GM12878 (cell line): Measurements from ENCODE around the gene HADHA. TPM values are rescaled to one million over a fixed set of nuclear protein-coding genes. Genes with fewer than 3 reads are reported as not detected.

Experiments used
- ATAC-seq: fragments of 200-7000 bp; cut with Tn5 transposase; 3 replicates; pipeline ENCODE4 v1.9.1; 2020; ENCODE audit warnings: mild to moderate bottlenecking, moderate library complexity
- BruUV-seq: library from RNA; stranded (reverse); fragments of 400-500 nt; replicated peaks from 2 replicates; lab custom pipeline; 2021; lab: Mats Ljungman, UMichigan
- CTCF ChIA-PET: fragments of 300-600 bp; sonication (Branson Sonifier 250); formaldehyde crosslinking; extraction: SDS; loops from one replicate; lab custom pipeline; 2021; ENCODE audit warnings: inconsistent platforms; lab: Yijun Ruan, JAX
- POLR2A ChIA-PET: fragments of 350-600 bp; formaldehyde crosslinking; extraction: SDS; loops from one replicate; lab custom pipeline; 2021; ENCODE audit warnings: inconsistent platforms; lab: Charles Lee
- RAD21 ChIA-PET: fragments of 300-600 bp; sonication (Branson Sonifier 250); formaldehyde crosslinking; loops from one replicate; lab custom pipeline; 2023; ENCODE audit warnings: antibody characterized with exemption; ENCODE audit not compliant: unreplicated experiment; lab: Charles Lee
- SMC1A ChIA-PET: fragments of 300-600 bp; sonication (Branson Sonifier 250); formaldehyde crosslinking; loops from one replicate; lab custom pipeline; 2023; ENCODE audit not compliant: unreplicated experiment, uncharacterized antibody; lab: Charles Lee
- DNase-seq: peaks from one replicate; pipeline ENCODE4 v3.0.0-alpha.2; 2011; ENCODE audit warnings: low read depth, low spot score
- FAIRE-seq: peaks from 3 replicates; lab custom pipeline; 2011; peaks lifted over from hg19 to GRCh38; lab: Jason Lieb, UNC
- H2AFZ ChIP-seq: 2 replicates; pipeline ENCODE4 v1.6.0; 2011; ENCODE audit warnings: low read depth, low read length, control low read depth; ENCODE audit not compliant: control insufficient read depth
- H3K27ac ChIP-seq: 2 replicates; pipeline ENCODE4 v1.5.1; 2011; ENCODE audit warnings: control low read depth; ENCODE audit not compliant: control insufficient read depth, insufficient read depth
- H3K27me3 ChIP-seq, 2 experiments: replicated peaks in 1 of 2; 2 replicates each; pipeline versions ENCODE4 v1.6.0 to v1.6.1; 2011; ENCODE audit warnings: low read length in 1 of 2; ENCODE audit not compliant: control insufficient read depth in 2 of 2, insufficient read depth in 2 of 2
- H3K36me3 ChIP-seq, 2 experiments: 2 replicates each; pipeline ENCODE4 v1.5.1; 2011; ENCODE audit warnings: low read length in 1 of 2; ENCODE audit not compliant: control insufficient read depth in 2 of 2, insufficient read depth in 2 of 2
- H3K4me1 ChIP-seq: 2 replicates; pipeline ENCODE4 v1.6.1; 2011; ENCODE audit warnings: mild to moderate bottlenecking, low read length, moderate library complexity, mixed read lengths; ENCODE audit not compliant: control insufficient read depth, insufficient read depth
- H3K4me2 ChIP-seq: 2 replicates; pipeline ENCODE4 v1.6.0; 2011; ENCODE audit warnings: control low read depth; ENCODE audit not compliant: control insufficient read depth, insufficient read depth
- H3K4me3 ChIP-seq: fragments of 200-600 bp; sonication (generic); 2 replicates; pipeline ENCODE4 v1.5.1; 2016
- H3K79me2 ChIP-seq: 2 replicates; pipeline ENCODE4 v1.6.0; 2011; ENCODE audit warnings: low read length; ENCODE audit not compliant: control insufficient read depth, insufficient read depth
- H3K9ac ChIP-seq: 2 replicates; pipeline ENCODE4 v1.8.0; 2011; ENCODE audit warnings: low read length, control low read depth, mixed read lengths; ENCODE audit not compliant: control insufficient read depth, insufficient read depth
- H3K9me3 ChIP-seq: replicated peaks from 3 replicates; pipeline ENCODE4 v1.5.1; 2011; ENCODE audit warnings: mild to moderate bottlenecking, low read length; ENCODE audit not compliant: control insufficient read depth, insufficient read depth
- H4K20me1 ChIP-seq: 2 replicates; pipeline ENCODE4 v1.6.0; 2011; ENCODE audit not compliant: control insufficient read depth, insufficient read depth
- BACH1 ChIP-seq: fragments of 450-650 bp; IDR thresholded peaks from 2 replicates; pipeline ENCODE4 v1.6.1; 2017; ENCODE audit warnings: mild to moderate bottlenecking, borderline replicate concordance
- CBX3 ChIP-seq: fragments of 200-600 bp; sonication (generic); IDR thresholded peaks from 2 replicates; pipeline ENCODE4 v1.6.1; 2016; ENCODE audit warnings: low read depth, borderline replicate concordance
- CHD1 ChIP-seq: IDR thresholded peaks from 2 replicates; pipeline ENCODE4 v1.6.1; 2012; ENCODE audit warnings: low read depth, low read length, improper control_type of control experiment
- EGR1 ChIP-seq, 2 experiments: IDR thresholded peaks; 1 replicate in 1 of 2; 2 replicates in 1 of 2; pipeline ENCODE4 v1.6.1; 2011 to 2012; ENCODE audit warnings: low read depth in 2 of 2, low read length in 2 of 2, borderline replicate concordance in 1 of 2, mild to moderate bottlenecking in 1 of 2, moderate library complexity in 1 of 2
- ETV6 ChIP-seq, 2 experiments: fragments of 450-650 bp in 1 of 2; IDR thresholded peaks in 1 of 2; conservative IDR thresholded peaks in 1 of 2; 2 replicates each; pipeline ENCODE4 v1.6.1; 2014; ENCODE audit warnings: antibody characterized with exemption in 1 of 2, borderline replicate concordance in 1 of 2, low read depth in 1 of 2, mild to moderate bottlenecking in 1 of 2, moderate library complexity in 1 of 2
- HDAC2 ChIP-seq: fragments of 200-600 bp; sonication (generic); IDR thresholded peaks from 2 replicates; pipeline ENCODE4 v1.6.1; 2017
- HDGF ChIP-seq: fragments of 450-650 bp; IDR thresholded peaks from 2 replicates; pipeline ENCODE4 v1.6.1; 2016; ENCODE audit warnings: antibody characterized with exemption
- JUNB ChIP-seq: IDR thresholded peaks from 2 replicates; pipeline ENCODE4 v1.6.1; 2016; ENCODE audit warnings: antibody characterized with exemption, mild to moderate bottlenecking
- NBN ChIP-seq: fragments of 450-650 bp; IDR thresholded peaks from 2 replicates; pipeline ENCODE4 v1.6.1; 2016
- NR2F1 ChIP-seq: fragments of 450-650 bp; conservative IDR thresholded peaks from 2 replicates; pipeline ENCODE4 v1.6.1; 2017; ENCODE audit warnings: mild to moderate bottlenecking
- POLR2AphosphoS5 ChIP-seq: IDR thresholded peaks from 2 replicates; pipeline ENCODE4 v1.6.1; 2011; ENCODE audit warnings: mild to moderate bottlenecking, low read length, inconsistent platforms
- SKIL ChIP-seq: fragments of 450-650 bp; IDR thresholded peaks from 2 replicates; pipeline ENCODE4 v1.6.1; 2017; ENCODE audit warnings: mild to moderate bottlenecking, low read depth, inconsistent platforms; ENCODE audit not compliant: poor library complexity, severe bottlenecking
- TARDBP ChIP-seq: IDR thresholded peaks from 2 replicates; pipeline ENCODE4 v1.6.1; 2016; ENCODE audit warnings: borderline replicate concordance
- TBL1XR1 ChIP-seq: IDR thresholded peaks from 2 replicates; pipeline ENCODE4 v1.6.1; 2012; ENCODE audit warnings: low read depth, low read length, improper control_type of control experiment
- ZNF207 ChIP-seq: fragments of 450-650 bp; IDR thresholded peaks from 2 replicates; pipeline ENCODE4 v1.6.1; 2014; ENCODE audit warnings: antibody characterized with exemption, mild to moderate bottlenecking, borderline replicate concordance
- WGBS: methylation state at CpG from one replicate; pipeline ENCODE4 v1.1.6; 2016; ENCODE audit warnings: low lambda C conversion rate; ENCODE audit not compliant: insufficient replicate concordance, insufficient coverage; ENCODE audit errors: missing lambda C conversion rate; 5-methylcytosine and 5-hydroxymethylcytosine counted together
- in situ Hi-C: fragments of 300-500 bp; cut with MboI; formaldehyde crosslinking; loops from 9 replicates; pipeline ENCODE4 v1.14.3; 2018; ENCODE audit warnings: mixed read lengths
- intact Hi-C: fragments of 100-400 bp; cut with micrococcal nuclease; formaldehyde crosslinking; loops from one replicate; pipeline ENCODE4 v1.14.2; 2022; ENCODE audit not compliant: unreplicated experiment
- polyA plus RNA-seq, 11 experiments: library from polyadenylated mRNA; depleted of rRNA in 4 of 11; unstranded in 6 of 11; stranded (reverse) in 5 of 11; fragments of >200 nt; fragmentation: Nextera tagmentation in 4 of 11; fragmentation: Illumina TruSeq in 1 of 11; extraction: Ambion mirVana in 4 of 11; extraction: Trizol in 1 of 11; gene quantifications; 1 replicate in 1 of 11; 2 replicates in 10 of 11; pipeline versions ENCODE4 v1.2.1 to v1.2.3, GENCODE V29; 2011 to 2016; ENCODE audit warnings: inconsistent platforms in 2 of 11, missing spikeins in 2 of 11, low read depth in 1 of 11
- total RNA-seq, 4 experiments: library from RNA; depleted of rRNA in 3 of 4; stranded (reverse); fragments of >200 nt in 3 of 4; fragmentation: Illumina TruSeq in 1 of 4; extraction: Trizol in 1 of 4; gene quantifications; 2 replicates each; pipeline versions ENCODE4 v1.2.1 to v1.2.3, GENCODE V29; 2013 to 2021
- TF ChIP-seq, protein P1 (sequence below): fragments of 450-650 bp; IDR thresholded peaks from 2 replicates; pipeline ENCODE4 v1.6.1; 2016; ENCODE audit warnings: mild to moderate bottlenecking, moderate library complexity, borderline replicate concordance

HADHA gene
- total and polyA plus RNA-seq, 10 of the 15 experiments (the other 5 are each of a cell fraction or from before 2014, with no cell fraction given), result 109 to 207 (median 165) TPM

GRCh38 chr2:26203906-26204305, 40.5 kb downstream of the HADHA start (continued):
- no peak for TF ChIP-seq SKIL
- TF ChIP-seq HDGF, result no peak
- no peak for TF ChIP-seq NR2F1
- TF ChIP-seq ZNF207, result no peak

- no peak for FAIRE-seq
- no peak for ATAC-seq
- no peak for DNase-seq
- Histone ChIP-seq H3K9ac (no peak overlapping the region), H3K79me2 (no peaks in the 10 kb centered on the region), H4K20me1 (no peaks in the 10 kb centered on the region), H3K27ac (no peak overlapping the region), H3K9me3 (peaks cover 6% of the 10 kb centered on the region; the same call in 2 of the 3 replicates), H3K4me2 (no peak overlapping the region), H3K27me3 (no peaks in the 10 kb centered on the region), H3K36me3 (peaks cover 4 to 34% of the 10 kb centered on the region in 2 experiments), H3K4me1 (no peaks in the 10 kb centered on the region), H3K4me3 (no peak overlapping the region), H2AFZ (no peak overlapping the region)
- intact Hi-C loops (no loop called here), in situ Hi-C loops (no loop called here)
- WGBS, result 100% methylated on average over 1 of the region's 1 CpG
- CTCF ChIA-PET, result no interaction called here
- POLR2A ChIA-PET, result no interaction called here
- SMC1A ChIA-PET, result interaction anchor here (0.6 kb wide), 1 partner anchor 8 kb away, joined by 3 read pairs; no protein-coding TSS in a partner anchor
- TSS peak; percentile 37 for BruUV-seq
- RAD21 ChIA-PET, result no interaction called here
- no peak for TF ChIP-seq POLR2AphosphoS5
- no peak for TF ChIP-seq CBX3
- no peak for TF ChIP-seq CHD1
- no peak for TF ChIP-seq NBN
- TF ChIP-seq EGR1 (IDR thresholded peaks at IDR 0.05; ENCODE audit: borderline replicate concordance in 1 of 2, low read depth in 2 of 2, low read length in 2 of 2), result no peak
- TF ChIP-seq TBL1XR1, result no peak
- no peak for TF ChIP-seq JUNB
- no peak for TF ChIP-seq TARDBP
- no peak for TF ChIP-seq ETV6 (conservative IDR thresholded peaks at IDR 0.05 in 1 of 2, IDR thresholded peaks at IDR 0.05 in 1 of 2; ENCODE audit: borderline replicate concordance in 1 of 2, low read depth in 1 of 2)
- TF ChIP-seq, protein P1, sequence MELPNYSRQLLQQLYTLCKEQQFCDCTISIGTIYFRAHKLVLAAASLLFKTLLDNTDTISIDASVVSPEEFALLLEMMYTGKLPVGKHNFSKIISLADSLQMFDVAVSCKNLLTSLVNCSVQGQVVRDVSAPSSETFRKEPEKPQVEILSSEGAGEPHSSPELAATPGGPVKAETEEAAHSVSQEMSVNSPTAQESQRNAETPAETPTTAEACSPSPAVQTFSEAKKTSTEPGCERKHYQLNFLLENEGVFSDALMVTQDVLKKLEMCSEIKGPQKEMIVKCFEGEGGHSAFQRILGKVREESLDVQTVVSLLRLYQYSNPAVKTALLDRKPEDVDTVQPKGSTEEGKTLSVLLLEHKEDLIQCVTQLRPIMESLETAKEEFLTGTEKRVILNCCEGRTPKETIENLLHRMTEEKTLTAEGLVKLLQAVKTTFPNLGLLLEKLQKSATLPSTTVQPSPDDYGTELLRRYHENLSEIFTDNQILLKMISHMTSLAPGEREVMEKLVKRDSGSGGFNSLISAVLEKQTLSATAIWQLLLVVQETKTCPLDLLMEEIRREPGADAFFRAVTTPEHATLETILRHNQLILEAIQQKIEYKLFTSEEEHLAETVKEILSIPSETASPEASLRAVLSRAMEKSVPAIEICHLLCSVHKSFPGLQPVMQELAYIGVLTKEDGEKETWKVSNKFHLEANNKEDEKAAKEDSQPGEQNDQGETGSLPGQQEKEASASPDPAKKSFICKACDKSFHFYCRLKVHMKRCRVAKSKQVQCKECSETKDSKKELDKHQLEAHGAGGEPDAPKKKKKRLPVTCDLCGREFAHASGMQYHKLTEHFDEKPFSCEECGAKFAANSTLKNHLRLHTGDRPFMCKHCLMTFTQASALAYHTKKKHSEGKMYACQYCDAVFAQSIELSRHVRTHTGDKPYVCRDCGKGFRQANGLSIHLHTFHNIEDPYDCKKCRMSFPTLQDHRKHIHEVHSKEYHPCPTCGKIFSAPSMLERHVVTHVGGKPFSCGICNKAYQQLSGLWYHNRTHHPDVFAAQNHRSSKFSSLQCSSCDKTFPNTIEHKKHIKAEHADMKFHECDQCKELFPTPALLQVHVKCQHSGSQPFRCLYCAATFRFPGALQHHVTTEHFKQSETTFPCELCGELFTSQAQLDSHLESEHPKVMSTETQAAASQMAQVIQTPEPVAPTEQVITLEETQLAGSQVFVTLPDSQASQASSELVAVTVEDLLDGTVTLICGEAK, result no peak
- no peak for TF ChIP-seq HDAC2
- TF ChIP-seq BACH1, result no peak
- no peak for TF ChIP-seq SKIL
These were observed 41.4 kb downstream of the HADHA start for GRCh38 chr2:26202981-26203490.
